ENCODE measurements around the gene NEK7. TPM values are rescaled to one million over a fixed set of nuclear protein-coding genes. Genes with fewer than 3 reads are reported as not detected.

Gene NEK7
- polyA plus RNA-seq, 1 donor from 2014 or later = 3.3 TPM

- H3F3A ChIP-seq (ENCODE audit: insufficient read depth, low read length, poor library complexity, severe bottlenecking) = no peaks in the 10 kb centered on the region
- no peaks in the 10 kb centered on the region for H3K9me2 ChIP-seq (ENCODE audit: insufficient read depth, low read length)
- H2AFZ ChIP-seq (ENCODE audit: low read depth, low read length) = no peak overlapping the region
- H4K20me1 ChIP-seq (ENCODE audit: insufficient read depth) = no peaks in the 10 kb centered on the region
- H3K27ac ChIP-seq (ENCODE audit: low read length) = no peak overlapping the region
- no peaks in the 10 kb centered on the region for H3K27me3 ChIP-seq (ENCODE audit: insufficient read depth, low read depth, low read length)
- H3K9ac ChIP-seq (ENCODE audit: low read length) = no peak overlapping the region
- H3K4me3 ChIP-seq (ENCODE audit: low read length) = no peak overlapping the region
- no peak overlapping the region for H3K4me2 ChIP-seq (ENCODE audit: low read length)
- no peaks in the 10 kb centered on the region for H3K79me2 ChIP-seq (replicated peaks; ENCODE audit: insufficient read depth, low read length)
- no peaks in the 10 kb centered on the region for H3K36me3 ChIP-seq (ENCODE audit: insufficient read depth, low read length)
- no peaks in the 10 kb centered on the region for H3K9me3 ChIP-seq (ENCODE audit: low read length)
- TF ChIP-seq TAF1 (IDR thresholded peaks at IDR 0.05; ENCODE audit: low read depth) = no peak
- no peak for TF ChIP-seq RAD21 (conservative IDR thresholded peaks at IDR 0.05)
- TF ChIP-seq MXI1 (conservative IDR thresholded peaks at IDR 0.05; ENCODE audit: poor library complexity, severe bottlenecking) = no peak
- no peak for TF ChIP-seq EP300 (conservative IDR thresholded peaks at IDR 0.05; ENCODE audit: poor library complexity, severe bottlenecking)
- TF ChIP-seq EZH2 (IDR thresholded peaks at IDR 0.05; ENCODE audit: borderline replicate concordance, insufficient read depth, low read length, poor library complexity, severe bottlenecking) = no peak
- no peak for TF ChIP-seq POLR2AphosphoS5 (IDR thresholded peaks at IDR 0.05)
- no peak for TF ChIP-seq CTCF (IDR thresholded peaks at IDR 0.05; ENCODE audit: poor library complexity, severe bottlenecking)
- no peak for TF ChIP-seq REST (IDR thresholded peaks at IDR 0.05; ENCODE audit: borderline replicate concordance)
- no peak for TF ChIP-seq SMC3 (conservative IDR thresholded peaks at IDR 0.05; ENCODE audit: poor library complexity)
Measured at GRCh38 chr1:198143797-198144196, 13.0 kb upstream of the NEK7 start.

- no peaks in the 10 kb centered on the region for H3F3A ChIP-seq (ENCODE audit: insufficient read depth, low read length, poor library complexity, severe bottlenecking)
- H3K79me2 ChIP-seq (replicated peaks; ENCODE audit: insufficient read depth, low read length) = no peaks in the 10 kb centered on the region
- H3K9me2 ChIP-seq (ENCODE audit: insufficient read depth, low read length) = no peaks in the 10 kb centered on the region
- H3K4me3 ChIP-seq (ENCODE audit: low read length) = no peak overlapping the region
- TF ChIP-seq SMC3 (conservative IDR thresholded peaks at IDR 0.05; ENCODE audit: poor library complexity) (no peak), EZH2 (IDR thresholded peaks at IDR 0.05; ENCODE audit: borderline replicate concordance, insufficient read depth, low read length, poor library complexity, severe bottlenecking) (no peak), CTCF (IDR thresholded peaks at IDR 0.05; ENCODE audit: poor library complexity, severe bottlenecking) (no peak), REST (IDR thresholded peaks at IDR 0.05; ENCODE audit: borderline replicate concordance) (no peak)
- H3K27ac ChIP-seq (ENCODE audit: low read length) = no peak overlapping the region
- no peak overlapping the region for H3K4me2 ChIP-seq (ENCODE audit: low read length)
- H3K36me3 ChIP-seq (ENCODE audit: insufficient read depth, low read length) = no peaks in the 10 kb centered on the region
- H3K9me3 ChIP-seq (ENCODE audit: low read length) = no peaks in the 10 kb centered on the region
- no peak overlapping the region for H3K9ac ChIP-seq (ENCODE audit: low read length)
- no peak overlapping the region for H2AFZ ChIP-seq (ENCODE audit: low read depth, low read length)
- H3K27me3 ChIP-seq (ENCODE audit: insufficient read depth, low read depth, low read length) = no peaks in the 10 kb centered on the region
- H4K20me1 ChIP-seq (ENCODE audit: insufficient read depth) = no peaks in the 10 kb centered on the region
Measured at GRCh38 chr1:198147216-198147615, 9.6 kb upstream of the NEK7 start.

Data from neural cell (in vitro differentiated cells).